WTC11 (cell line): Measurements from ENCODE around the gene NRG3.

Source experiments
- CTCF ChIP-seq: fragments of 200-600 bp; IDR thresholded peaks from 2 replicates; pipeline ENCODE4 v1.8.0; 2022; ENCODE audit warnings: antibody characterized with exemption
- FOXP4 ChIP-seq: sonication (generic); formaldehyde crosslinking; IDR thresholded peaks from 2 replicates; pipeline ENCODE4 v1.8.0; 2022; ENCODE audit warnings: mild to moderate bottlenecking, missing genetic modification reagents
- GRHL2 ChIP-seq: fragments of 250-450 bp; sonication (Bioruptor Pico); IDR thresholded peaks from 2 replicates; pipeline ENCODE4 v1.8.0; 2022; ENCODE audit warnings: mild to moderate bottlenecking, moderate library complexity; ENCODE audit not compliant: insufficient replicate concordance, severe bottlenecking
- NFE2L1 ChIP-seq: sonication (generic); formaldehyde crosslinking; IDR thresholded peaks from 2 replicates; pipeline ENCODE4 v1.8.1; 2023; ENCODE audit warnings: missing genetic modification reagents
- NFYB ChIP-seq: sonication (generic); formaldehyde crosslinking; conservative IDR thresholded peaks from 2 replicates; pipeline ENCODE4 v1.8.0; 2022; ENCODE audit warnings: low read depth, missing genetic modification reagents
- SMAD3 ChIP-seq: sonication (generic); formaldehyde crosslinking; IDR thresholded peaks from 2 replicates; pipeline ENCODE4 v1.8.0; 2022; ENCODE audit warnings: missing genetic modification reagents, mild to moderate bottlenecking, borderline replicate concordance

- no peak for TF ChIP-seq FOXP4 (CRISPR knock-in tag)
- TF ChIP-seq GRHL2 = no peak
- no peak for TF ChIP-seq CTCF
- no peak for TF ChIP-seq NFYB (CRISPR knock-in tag)
- TF ChIP-seq NFE2L1 (CRISPR knock-in tag) = no peak
- no peak for TF ChIP-seq SMAD3 (CRISPR knock-in tag)
These were observed 74.3 kb downstream of the NRG3 start for GRCh38 chr10:81949283-81949682.
